ENCODE data around the gene TMEM205.

Gene TMEM205

DNA sequence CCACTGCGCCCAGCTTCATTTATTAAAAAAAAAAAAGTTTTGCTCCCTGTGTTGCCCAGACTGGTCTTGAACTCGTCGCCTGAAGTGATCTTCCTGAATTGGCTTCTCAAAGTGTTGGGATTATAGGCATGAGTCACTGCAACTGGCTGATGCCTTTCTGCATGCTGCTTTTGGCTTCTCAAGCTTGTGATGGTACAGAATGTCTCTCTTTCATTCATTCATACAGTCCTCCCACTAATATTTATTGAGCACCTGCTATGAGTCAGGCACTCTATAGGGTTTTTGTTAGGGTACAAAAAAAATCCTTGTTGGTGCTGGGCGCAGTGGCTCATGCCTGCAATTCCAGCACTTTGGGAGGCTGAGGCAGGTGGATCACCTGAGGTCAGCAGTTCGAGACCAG lies 41.1 kb downstream of the TMEM205 start:
- in situ Hi-C loops (cut with MboI; ENCODE audit: low sequenced_read_pairs), result no loop called here

DNA sequence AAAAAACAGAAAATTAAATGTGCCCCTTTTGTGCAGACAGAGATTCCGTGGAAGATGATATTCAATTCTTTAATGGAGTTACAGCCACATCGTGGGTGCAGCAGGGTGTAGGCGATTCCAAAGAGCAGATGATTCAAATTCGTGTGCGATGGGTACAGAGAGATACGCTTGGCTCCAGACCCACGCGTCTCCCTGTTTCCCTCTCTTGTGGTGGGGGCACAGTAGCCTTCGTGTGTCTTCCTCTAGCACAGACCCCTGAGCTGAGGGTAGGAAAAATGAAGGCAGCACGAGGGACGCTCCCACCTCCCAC lies 45.3 kb downstream of the TMEM205 start:
- in situ Hi-C loops (cut with MboI; ENCODE audit: low sequenced_read_pairs), result no loop called here

DNA sequence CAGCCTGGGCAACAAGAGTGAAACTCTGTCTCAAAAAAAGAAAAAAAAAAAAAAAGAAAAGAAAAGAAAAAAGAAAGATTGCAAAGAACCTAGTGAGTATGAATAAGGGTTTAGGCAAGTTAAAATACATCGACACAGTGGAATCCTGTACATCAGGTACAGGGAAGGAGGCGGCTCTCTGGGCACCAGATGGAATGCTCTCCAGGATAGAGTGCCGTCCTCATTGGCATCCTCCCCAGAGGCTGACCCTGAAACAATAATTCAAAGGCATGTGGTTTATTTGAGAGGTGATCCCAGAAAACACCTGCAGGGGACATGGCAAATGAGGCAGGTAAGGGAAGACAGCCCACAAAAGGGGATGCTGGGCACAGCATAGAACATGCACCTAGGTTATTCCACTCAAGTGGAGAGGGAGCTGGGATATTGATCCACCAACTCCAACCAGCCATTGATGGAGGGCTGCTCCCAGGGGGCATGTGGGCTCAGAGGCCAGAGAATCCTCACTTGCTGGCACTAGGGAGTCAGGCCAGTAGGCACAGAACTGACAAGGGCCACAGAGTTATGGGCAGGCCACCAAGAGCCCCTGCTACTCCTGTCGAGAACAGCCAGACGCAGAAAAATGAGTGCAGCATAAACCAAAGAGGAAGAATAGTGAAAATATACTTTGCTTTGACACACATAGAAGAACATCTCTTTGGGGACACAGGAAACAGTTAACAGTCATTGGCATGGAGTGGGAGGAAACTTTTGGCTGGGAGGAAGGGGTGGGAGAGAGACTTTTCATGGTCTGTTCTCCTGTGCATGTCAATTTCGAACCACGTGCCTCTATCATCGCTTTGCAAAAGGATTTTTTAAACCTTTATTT lies 45.9 kb downstream of the TMEM205 start:
- in situ Hi-C loops (cut with MboI; ENCODE audit: low sequenced_read_pairs), result loop anchor here (10.0 kb wide), 1 partner anchor 145 kb away; no protein-coding TSS in a partner anchor

DNA sequence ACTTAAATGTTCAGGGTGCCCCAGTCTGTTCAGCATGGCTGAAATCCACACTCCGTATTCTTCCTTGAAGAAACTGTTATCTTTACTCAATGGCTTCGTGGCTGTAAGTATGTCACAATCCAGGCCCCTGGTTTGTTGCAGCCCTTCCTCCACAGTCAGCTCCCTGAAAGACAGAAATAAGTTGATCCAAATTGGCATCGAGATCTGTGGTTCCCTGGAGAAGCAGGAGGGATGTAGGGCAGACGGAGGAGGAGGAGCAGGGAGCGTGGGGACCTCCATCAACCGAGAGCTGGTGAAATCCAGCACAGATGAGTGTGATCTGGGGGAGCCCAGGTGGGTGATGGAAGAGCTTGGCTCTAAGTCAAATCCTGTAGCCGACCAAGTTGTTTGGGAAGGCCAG lies 49.8 kb downstream of the TMEM205 start:
- in situ Hi-C loops (cut with MboI; ENCODE audit: low sequenced_read_pairs), result loop anchor here (10.0 kb wide), 1 partner anchor 149 kb away; no protein-coding TSS in a partner anchor

DNA sequence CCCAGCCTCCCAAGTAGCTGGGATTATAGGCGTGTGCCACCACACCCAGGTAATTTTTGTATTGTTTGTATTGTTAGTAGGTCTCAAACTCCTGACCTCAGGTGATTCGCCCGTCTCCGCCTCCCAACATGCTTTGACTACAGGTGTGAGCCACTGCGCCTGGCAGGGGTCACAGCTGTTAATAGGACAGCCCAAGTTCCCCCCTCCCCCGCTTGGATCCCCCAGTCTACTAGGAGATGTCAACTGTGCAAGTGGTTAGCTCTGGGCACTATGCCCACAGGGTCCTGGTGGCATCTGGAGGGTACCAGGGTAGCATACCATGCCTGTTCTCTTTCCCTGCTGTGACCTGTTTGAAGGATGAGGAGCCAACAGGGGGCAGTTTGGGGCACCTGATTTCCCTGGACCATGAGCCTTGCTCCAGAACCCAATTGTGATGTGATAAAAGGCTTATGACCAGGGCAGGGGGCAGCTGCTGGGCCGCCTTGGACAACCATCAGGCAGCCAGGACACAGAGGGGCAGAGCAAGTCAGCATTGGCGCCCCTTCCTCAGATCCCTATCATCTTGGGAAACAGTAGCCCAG lies 50.3 kb downstream of the TMEM205 start, which contains the start of gene TSPAN16:
Gene TSPAN16, plus strand, starts transcription at position 496 of the 581 bp plus-strand sequence. CDS start 138 bp downstream, outside the sequence.
- in situ Hi-C loops (cut with MboI; ENCODE audit: low sequenced_read_pairs), result loop anchor here (10.0 kb wide), 1 partner anchor 149 kb away; no protein-coding TSS in a partner anchor

DNA sequence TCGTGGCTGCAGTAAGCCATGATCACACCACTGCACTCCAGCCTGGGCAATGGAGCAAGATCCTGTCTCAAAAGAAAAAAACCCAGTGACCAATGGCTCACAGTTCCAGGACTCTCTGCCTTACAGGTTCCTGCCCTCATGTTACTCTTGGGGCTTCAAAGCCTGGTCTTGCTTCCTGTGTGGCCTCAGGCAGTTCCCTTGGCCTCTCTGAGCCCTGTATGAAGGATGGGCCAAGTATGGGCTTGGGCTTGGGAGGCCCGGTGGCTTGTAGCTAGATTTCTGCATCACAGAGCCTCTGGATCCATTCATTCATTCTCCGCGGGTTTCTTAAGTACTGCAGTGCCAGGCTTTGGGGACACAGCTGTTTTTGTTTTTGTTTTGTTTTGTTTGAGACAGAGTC lies 50.9 kb downstream of the TMEM205 start:
- in situ Hi-C loops (cut with MboI; ENCODE audit: low sequenced_read_pairs), result loop anchor here (10.0 kb wide), 1 partner anchor 150 kb away; no protein-coding TSS in a partner anchor

DNA sequence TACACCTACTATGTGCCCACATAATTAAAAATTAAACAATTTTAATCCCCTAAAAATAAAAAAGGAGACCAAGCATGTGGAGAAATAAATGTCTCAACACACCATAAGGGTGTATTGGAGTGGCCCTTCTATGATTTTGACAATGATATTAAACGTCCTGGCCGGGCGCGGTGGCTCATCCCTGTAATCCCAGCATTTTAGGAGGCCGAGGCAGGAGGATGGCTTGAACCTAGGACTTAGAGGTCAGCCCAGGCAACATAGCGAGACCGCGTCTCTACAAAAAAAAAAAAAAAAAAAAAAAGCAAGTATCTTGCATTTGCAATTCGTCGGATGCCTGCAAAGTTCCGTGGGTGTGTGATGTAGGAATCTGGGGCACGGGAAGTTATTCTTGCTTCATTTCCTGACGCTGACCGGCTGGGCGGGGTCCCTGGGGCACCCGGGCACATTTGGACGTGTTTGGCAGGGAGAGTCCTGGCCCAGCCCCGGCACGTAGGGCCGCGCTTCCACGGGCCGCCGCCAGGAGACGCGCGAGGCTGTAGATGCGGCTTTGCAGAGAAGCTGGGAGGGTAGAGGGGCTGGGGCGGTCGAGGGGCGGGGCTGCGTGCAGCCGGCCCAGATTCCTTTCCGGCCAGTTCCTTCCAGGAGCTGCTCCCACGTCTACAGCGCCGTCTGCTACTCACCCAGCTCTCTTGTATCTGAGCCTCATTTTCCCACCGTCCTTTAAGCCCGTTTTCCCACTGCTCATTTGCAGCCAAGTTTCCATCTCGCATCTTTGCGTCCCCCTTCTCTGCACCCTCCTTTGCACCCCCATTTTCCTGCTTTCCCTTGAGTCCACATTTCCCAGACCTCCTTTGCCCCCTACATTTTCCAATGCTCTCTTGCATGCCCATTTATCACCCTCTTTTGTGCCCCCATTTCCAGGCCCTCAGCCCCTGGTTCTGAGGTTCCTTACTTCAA lies 52.4 kb downstream of the TMEM205 start:
- in situ Hi-C loops (cut with MboI; ENCODE audit: low sequenced_read_pairs), result loop anchor here (10.0 kb wide), 1 partner anchor 151 kb away; no protein-coding TSS in a partner anchor
